ENCODE results near the gene C19orf25.

DNA sequence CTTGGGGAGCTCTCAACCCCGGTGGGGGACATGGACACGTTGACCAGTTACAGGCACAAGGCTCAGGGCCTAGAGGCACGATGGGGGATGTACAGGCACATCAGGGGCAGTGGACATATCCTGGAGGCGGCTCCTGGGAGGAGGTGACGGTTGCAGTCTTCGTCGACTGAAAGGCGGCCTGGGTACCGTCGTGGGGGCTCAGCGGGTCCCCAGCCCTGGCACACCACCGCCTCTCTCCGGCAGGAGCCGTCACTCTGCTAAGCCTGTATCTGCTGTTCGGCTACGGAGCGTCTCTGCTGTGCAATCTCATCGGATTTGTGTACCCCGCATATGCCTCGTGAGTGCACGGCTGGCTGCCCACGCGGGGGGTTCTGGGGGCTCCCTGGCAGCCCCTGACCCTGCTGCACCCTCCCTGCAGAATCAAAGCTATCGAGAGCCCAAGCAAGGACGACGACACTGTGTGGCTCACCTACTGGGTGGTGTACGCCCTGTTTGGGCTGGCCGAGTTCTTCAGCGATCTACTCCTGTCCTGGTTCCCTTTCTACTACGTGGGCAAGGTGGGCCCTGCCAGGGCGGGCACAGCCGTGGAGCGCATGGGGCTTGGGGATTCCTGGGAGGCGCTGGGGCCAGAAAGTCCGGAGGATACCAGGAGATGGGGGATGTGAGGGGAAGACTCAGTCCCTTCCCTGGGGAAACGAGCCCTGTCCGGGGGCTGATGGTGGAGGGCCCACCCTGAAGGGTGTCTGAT, 16.2 kb upstream of the C19orf25 start:
- TF ChIP-seq CTCF (IDR thresholded peaks at IDR 0.05): no peak
- TF ChIP-seq POLR2A (IDR thresholded peaks at IDR 0.05): no peak

All from right lobe of liver (tissue), 4 donors.